HepG2 (cell line): Measurements from ENCODE around the gene EPN2. TPM values are rescaled to one million over a fixed set of nuclear protein-coding genes. Genes with fewer than 3 reads are reported as not detected.

Experiments used
- ETV5 ChIP-seq: IDR thresholded peaks from 2 replicates; pipeline ENCODE4 v1.6.1; 2018; ENCODE audit warnings: missing biosample characterization, missing genetic modification reagents, inconsistent platforms, borderline replicate concordance
- GTF2F1 ChIP-seq: fragments of 150-350 bp; IDR thresholded peaks from 2 replicates; pipeline ENCODE4 v1.6.1; 2014; ENCODE audit warnings: low read length
- JUNB ChIP-seq: sonication (generic); formaldehyde crosslinking; IDR thresholded peaks from 2 replicates; pipeline ENCODE4 v1.8.0; 2022; ENCODE audit warnings: missing genetic modification reagents, mild to moderate bottlenecking, borderline replicate concordance
- PAX8 ChIP-seq: sonication (generic); formaldehyde crosslinking; IDR thresholded peaks from 2 replicates; pipeline ENCODE4 v1.8.0; 2022; ENCODE audit warnings: mild to moderate bottlenecking, missing genetic modification reagents, borderline replicate concordance
- PPARG ChIP-seq: conservative IDR thresholded peaks from 2 replicates; pipeline ENCODE4 v1.6.1; 2016; ENCODE audit warnings: missing biosample characterization, missing genetic modification reagents
- ZNF260 ChIP-seq: sonication (generic); formaldehyde crosslinking; IDR thresholded peaks from 2 replicates; pipeline ENCODE4 v1.4.0; 2020; ENCODE audit warnings: missing genetic modification reagents, low read depth, mild to moderate bottlenecking, borderline replicate concordance
- ZNF367 ChIP-seq: sonication (generic); formaldehyde crosslinking; IDR thresholded peaks from 2 replicates; pipeline ENCODE4 v1.4.0; 2020; ENCODE audit warnings: missing genetic modification reagents, borderline replicate concordance
- ZNF598 ChIP-seq: sonication (generic); formaldehyde crosslinking; IDR thresholded peaks from 2 replicates; pipeline ENCODE4 v1.5.1; 2020; ENCODE audit warnings: mild to moderate bottlenecking, missing genetic modification reagents, borderline replicate concordance
- polyA plus RNA-seq, 8 experiments: library from polyadenylated mRNA; depleted of rRNA in 3 of 8; stranded (reverse) in 7 of 8; unstranded in 1 of 8; fragments of >200 nt; fragmentation: Illumina TruSeq in 4 of 8; extraction: Trizol in 4 of 8; gene quantifications; 2 replicates each; pipeline versions ENCODE4 v1.2.1 to v1.2.3, GENCODE V29; 2011 to 2016; ENCODE audit warnings: low read depth in 4 of 8, missing spikeins in 1 of 8, mixed read lengths in 1 of 8; ENCODE audit not compliant: insufficient read depth in 1 of 8
- total RNA-seq, 5 experiments: library from RNA; depleted of rRNA; stranded (reverse); fragments of >200 nt; fragmentation: Illumina TruSeq; extraction: Trizol; gene quantifications; 2 replicates each; pipeline ENCODE4 v1.2.3, GENCODE V29; 2016; ENCODE audit warnings: low read depth in 1 of 5
- TF ChIP-seq, protein P1 (sequence below): sonication (generic); formaldehyde crosslinking; IDR thresholded peaks from 2 replicates; pipeline ENCODE4 v1.8.1; 2023; ENCODE audit warnings: mild to moderate bottlenecking, moderate library complexity, missing genetic modification reagents
- TF ChIP-seq, protein P2 (sequence below): IDR thresholded peaks from 2 replicates; pipeline ENCODE4 v1.6.1; 2016; ENCODE audit warnings: missing compliant biosample characterization, missing genetic modification reagents, borderline replicate concordance
- TF ChIP-seq, protein P3 (sequence below): sonication (generic); formaldehyde crosslinking; conservative IDR thresholded peaks from 2 replicates; pipeline ENCODE4 v1.8.0; 2022; ENCODE audit warnings: low read depth, missing genetic modification reagents
- TF ChIP-seq, protein P4 (sequence below): sonication (generic); formaldehyde crosslinking; IDR thresholded peaks from 2 replicates; pipeline ENCODE4 v1.5.0; 2020; ENCODE audit warnings: mild to moderate bottlenecking, missing genetic modification reagents, borderline replicate concordance

Gene EPN2
- total and polyA plus RNA-seq, 2 of the 13 experiments (the other 11 are each of a cell fraction or from before 2014, with no cell fraction given), result 7.8 to 19.2 TPM

DNA sequence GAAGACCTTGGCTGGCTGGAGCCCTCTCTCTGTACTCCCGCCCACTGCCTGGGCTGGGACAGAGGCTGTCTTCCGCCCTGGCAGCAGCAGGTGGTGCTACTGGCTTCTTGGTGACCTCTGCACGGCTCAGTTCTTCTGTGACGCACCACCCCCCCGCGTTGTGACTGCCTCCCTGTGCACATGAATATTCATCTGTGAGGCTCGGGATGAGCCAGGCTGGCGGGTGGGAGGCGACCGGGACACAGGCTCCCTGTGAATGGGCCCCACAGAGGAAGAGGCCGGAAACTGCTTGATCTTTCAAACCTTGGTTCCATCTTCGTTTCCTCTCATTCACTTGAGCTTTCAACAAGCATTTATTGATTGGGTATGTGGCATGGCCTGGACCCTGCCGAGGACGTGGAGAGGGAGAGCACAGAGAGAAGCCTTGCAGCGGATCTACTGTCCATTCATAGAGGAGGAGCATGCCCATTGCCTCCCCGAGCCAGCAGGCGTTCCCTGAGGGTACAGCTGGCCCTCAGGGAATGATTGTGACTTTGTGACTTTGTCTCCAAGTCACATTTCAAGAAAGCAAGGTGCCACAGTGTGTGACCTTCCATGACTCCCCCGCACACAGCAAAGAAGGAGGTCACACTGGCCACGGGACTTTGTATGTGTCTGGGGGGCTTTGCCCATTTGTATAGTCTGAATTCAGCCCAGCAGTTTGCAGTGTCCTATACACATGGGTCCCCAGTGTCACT is 80.4 kb downstream of the EPN2 start (continued):
- TF ChIP-seq, protein P1, sequence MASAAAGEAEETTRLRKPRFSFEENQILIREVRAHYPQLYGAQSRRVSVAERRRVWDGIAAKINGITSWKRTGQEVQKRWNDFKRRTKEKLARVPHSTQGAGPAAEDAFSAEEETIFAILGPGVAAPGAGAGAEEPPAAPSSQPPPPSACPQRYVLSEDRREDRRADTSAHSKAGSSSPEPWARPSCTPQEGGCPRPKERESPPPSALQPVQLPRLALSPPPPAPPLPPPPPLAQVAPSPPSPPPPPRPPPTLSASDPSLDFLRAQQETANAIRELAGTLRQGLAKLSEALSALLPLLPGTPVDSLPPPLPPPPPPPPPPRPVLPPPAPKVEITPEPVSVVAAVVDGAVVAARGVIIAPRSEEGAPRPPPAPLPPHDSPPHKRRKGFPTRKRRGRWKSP (CRISPR knock-in tag), result 0 out of 2 replicates have a peak, but pooled peaks have one; percentile 56
- no peak for TF ChIP-seq ZNF260 (CRISPR knock-in tag)
- peak; percentile 37; the same call in 1 of the 2 replicates for TF ChIP-seq PPARG (CRISPR knock-in tag)
- peak; percentile 85; the same call in 1 of the 2 replicates for TF ChIP-seq ETV5 (CRISPR knock-in tag)
- no peak; the same call in 1 of the 2 replicates for TF ChIP-seq ZNF598 (CRISPR knock-in tag)
- TF ChIP-seq PAX8 (CRISPR knock-in tag), result no peak
- TF ChIP-seq JUNB, result no peak
- TF ChIP-seq, protein P2, sequence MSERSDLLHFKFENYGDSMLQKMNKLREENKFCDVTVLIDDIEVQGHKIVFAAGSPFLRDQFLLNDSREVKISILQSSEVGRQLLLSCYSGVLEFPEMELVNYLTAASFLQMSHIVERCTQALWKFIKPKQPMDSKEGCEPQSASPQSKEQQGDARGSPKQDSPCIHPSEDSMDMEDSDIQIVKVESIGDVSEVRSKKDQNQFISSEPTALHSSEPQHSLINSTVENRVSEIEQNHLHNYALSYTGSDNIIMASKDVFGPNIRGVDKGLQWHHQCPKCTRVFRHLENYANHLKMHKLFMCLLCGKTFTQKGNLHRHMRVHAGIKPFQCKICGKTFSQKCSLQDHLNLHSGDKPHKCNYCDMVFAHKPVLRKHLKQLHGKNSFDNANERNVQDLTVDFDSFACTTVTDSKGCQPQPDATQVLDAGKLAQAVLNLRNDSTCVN (CRISPR knock-in tag), result no peak
- no peak for TF ChIP-seq ZNF367 (CRISPR knock-in tag)
- TF ChIP-seq, protein P3, sequence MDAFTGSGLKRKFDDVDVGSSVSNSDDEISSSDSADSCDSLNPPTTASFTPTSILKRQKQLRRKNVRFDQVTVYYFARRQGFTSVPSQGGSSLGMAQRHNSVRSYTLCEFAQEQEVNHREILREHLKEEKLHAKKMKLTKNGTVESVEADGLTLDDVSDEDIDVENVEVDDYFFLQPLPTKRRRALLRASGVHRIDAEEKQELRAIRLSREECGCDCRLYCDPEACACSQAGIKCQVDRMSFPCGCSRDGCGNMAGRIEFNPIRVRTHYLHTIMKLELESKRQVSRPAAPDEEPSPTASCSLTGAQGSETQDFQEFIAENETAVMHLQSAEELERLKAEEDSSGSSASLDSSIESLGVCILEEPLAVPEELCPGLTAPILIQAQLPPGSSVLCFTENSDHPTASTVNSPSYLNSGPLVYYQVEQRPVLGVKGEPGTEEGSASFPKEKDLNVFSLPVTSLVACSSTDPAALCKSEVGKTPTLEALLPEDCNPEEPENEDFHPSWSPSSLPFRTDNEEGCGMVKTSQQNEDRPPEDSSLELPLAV (CRISPR knock-in tag), result no peak
- TF ChIP-seq, protein P4, sequence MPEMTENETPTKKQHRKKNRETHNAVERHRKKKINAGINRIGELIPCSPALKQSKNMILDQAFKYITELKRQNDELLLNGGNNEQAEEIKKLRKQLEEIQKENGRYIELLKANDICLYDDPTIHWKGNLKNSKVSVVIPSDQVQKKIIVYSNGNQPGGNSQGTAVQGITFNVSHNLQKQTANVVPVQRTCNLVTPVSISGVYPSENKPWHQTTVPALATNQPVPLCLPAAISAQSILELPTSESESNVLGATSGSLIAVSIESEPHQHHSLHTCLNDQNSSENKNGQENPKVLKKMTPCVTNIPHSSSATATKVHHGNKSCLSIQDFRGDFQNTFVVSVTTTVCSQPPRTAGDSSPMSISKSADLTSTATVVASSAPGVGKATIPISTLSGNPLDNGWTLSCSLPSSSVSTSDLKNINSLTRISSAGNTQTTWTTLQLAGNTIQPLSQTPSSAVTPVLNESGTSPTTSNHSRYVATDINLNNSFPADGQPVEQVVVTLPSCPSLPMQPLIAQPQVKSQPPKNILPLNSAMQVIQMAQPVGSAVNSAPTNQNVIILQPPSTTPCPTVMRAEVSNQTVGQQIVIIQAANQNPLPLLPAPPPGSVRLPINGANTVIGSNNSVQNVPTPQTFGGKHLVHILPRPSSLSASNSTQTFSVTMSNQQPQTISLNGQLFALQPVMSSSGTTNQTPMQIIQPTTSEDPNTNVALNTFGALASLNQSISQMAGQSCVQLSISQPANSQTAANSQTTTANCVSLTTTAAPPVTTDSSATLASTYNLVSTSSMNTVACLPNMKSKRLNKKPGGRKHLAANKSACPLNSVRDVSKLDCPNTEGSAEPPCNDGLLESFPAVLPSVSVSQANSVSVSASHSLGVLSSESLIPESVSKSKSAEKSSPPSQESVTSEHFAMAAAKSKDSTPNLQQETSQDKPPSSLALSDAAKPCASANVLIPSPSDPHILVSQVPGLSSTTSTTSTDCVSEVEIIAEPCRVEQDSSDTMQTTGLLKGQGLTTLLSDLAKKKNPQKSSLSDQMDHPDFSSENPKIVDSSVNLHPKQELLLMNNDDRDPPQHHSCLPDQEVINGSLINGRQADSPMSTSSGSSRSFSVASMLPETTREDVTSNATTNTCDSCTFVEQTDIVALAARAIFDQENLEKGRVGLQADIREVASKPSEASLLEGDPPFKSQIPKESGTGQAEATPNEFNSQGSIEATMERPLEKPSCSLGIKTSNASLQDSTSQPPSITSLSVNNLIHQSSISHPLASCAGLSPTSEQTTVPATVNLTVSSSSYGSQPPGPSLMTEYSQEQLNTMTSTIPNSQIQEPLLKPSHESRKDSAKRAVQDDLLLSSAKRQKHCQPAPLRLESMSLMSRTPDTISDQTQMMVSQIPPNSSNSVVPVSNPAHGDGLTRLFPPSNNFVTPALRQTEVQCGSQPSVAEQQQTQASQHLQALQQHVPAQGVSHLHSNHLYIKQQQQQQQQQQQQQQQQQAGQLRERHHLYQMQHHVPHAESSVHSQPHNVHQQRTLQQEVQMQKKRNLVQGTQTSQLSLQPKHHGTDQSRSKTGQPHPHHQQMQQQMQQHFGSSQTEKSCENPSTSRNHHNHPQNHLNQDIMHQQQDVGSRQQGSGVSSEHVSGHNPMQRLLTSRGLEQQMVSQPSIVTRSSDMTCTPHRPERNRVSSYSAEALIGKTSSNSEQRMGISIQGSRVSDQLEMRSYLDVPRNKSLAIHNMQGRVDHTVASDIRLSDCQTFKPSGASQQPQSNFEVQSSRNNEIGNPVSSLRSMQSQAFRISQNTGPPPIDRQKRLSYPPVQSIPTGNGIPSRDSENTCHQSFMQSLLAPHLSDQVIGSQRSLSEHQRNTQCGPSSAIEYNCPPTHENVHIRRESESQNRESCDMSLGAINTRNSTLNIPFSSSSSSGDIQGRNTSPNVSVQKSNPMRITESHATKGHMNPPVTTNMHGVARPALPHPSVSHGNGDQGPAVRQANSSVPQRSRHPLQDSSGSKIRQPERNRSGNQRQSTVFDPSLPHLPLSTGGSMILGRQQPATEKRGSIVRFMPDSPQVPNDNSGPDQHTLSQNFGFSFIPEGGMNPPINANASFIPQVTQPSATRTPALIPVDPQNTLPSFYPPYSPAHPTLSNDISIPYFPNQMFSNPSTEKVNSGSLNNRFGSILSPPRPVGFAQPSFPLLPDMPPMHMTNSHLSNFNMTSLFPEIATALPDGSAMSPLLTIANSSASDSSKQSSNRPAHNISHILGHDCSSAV (CRISPR knock-in tag), result no peak
- no peak for TF ChIP-seq GTF2F1
